Prostate gland (tissue), 2 donors: ENCODE measurements around the gene MARK3.

Experiments
- POLR2A ChIP-seq: fragments of 450-650 bp; IDR thresholded peaks from one replicate; pipeline ENCODE4 v1.6.1; 2016; ENCODE audit warnings: antibody characterized with exemption, mild to moderate bottlenecking
- POLR2AphosphoS5 ChIP-seq: sonication (generic); formaldehyde crosslinking; IDR thresholded peaks from one replicate; pipeline ENCODE4 v1.6.1; 2017; ENCODE audit warnings: antibody characterized with exemption
- TF ChIP-seq, protein P1 (sequence below), 4 experiments: fragments of 200-600 bp in 2 of 4; fragments of 450-650 bp in 2 of 4; sonication (generic) in 2 of 4; IDR thresholded peaks; 1 replicate in 3 of 4; 2 replicates in 1 of 4; pipeline ENCODE4 v1.5.1; 2016 to 2019; ENCODE audit warnings: antibody characterized with exemption in 4 of 4, mild to moderate bottlenecking in 2 of 4, moderate library complexity in 2 of 4

DNA sequence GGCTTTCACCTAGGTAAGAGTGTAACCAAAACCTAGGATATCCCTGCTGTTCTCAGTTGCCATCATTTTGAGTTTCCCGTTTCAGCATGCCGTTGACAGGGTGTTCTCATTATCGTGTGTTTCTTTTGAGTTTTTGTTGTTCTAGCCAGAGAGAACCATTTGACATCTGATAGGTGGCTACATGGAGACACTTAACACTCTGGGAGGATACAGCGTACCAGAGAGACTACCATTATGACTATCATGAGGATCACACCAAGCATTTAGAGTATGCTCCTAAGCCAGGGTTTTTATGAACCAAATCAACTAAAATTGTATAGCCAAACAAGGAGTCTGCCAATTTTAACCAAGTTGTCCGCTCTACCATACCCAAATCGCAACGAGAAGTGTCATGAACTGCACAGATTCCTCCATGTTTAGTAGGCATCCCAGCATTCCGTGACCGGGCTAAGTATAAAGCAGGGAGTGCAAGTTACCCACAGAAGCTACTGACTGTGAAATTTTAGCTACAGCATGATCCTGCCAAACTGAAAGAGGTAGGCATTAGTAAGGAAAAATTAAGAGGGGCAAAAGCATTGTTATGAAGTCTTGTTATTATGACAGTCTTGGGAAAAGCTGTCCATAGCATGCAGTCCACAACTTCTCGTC, 48.8 kb downstream of the MARK3 start:
- TF ChIP-seq, protein P1, sequence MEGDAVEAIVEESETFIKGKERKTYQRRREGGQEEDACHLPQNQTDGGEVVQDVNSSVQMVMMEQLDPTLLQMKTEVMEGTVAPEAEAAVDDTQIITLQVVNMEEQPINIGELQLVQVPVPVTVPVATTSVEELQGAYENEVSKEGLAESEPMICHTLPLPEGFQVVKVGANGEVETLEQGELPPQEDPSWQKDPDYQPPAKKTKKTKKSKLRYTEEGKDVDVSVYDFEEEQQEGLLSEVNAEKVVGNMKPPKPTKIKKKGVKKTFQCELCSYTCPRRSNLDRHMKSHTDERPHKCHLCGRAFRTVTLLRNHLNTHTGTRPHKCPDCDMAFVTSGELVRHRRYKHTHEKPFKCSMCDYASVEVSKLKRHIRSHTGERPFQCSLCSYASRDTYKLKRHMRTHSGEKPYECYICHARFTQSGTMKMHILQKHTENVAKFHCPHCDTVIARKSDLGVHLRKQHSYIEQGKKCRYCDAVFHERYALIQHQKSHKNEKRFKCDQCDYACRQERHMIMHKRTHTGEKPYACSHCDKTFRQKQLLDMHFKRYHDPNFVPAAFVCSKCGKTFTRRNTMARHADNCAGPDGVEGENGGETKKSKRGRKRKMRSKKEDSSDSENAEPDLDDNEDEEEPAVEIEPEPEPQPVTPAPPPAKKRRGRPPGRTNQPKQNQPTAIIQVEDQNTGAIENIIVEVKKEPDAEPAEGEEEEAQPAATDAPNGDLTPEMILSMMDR (IDR thresholded peaks at IDR 0.05): no peak
- TF ChIP-seq POLR2A: no peak
- no peak for TF ChIP-seq POLR2AphosphoS5
